H54 (cell line): Measurements from ENCODE around the gene VPS37B.

Source experiments
- DNase-seq: peaks from one replicate; pipeline ENCODE4 v3.0.0; 2011; ENCODE audit warnings: low spot score, mixed read lengths; ENCODE audit not compliant: insufficient read length
- FAIRE-seq: peaks from 3 replicates; lab custom pipeline; 2011; peaks lifted over from hg19 to GRCh38; lab: Jason Lieb, UNC
- POLR2A ChIP-seq: IDR thresholded peaks from 2 replicates; pipeline ENCODE4 v1.6.1; 2011; ENCODE audit warnings: low read depth, mild to moderate bottlenecking, low read length

The VPS37B gene

GRCh38 chr12:122834921-122835749 is 60.8 kb downstream of the VPS37B start, which contains the start of gene HIP1R:
TSS of gene HIP1R (plus strand) at chr12:122835457. CDS start at chr12:122835551, 94 bp downstream.
- no peak for DNase-seq
- no peak for FAIRE-seq
- TF ChIP-seq POLR2A, result no peak

GRCh38 chr12:122834104-122834920 is 61.6 kb downstream of the VPS37B start:
- DNase-seq (peak; percentile 85), FAIRE-seq (no peak)
- no peak for TF ChIP-seq POLR2A

- FAIRE-seq (peak; percentile 95), DNase-seq (peak; percentile 81)
- TF ChIP-seq POLR2A, result no peak
These were observed 65.3 kb downstream of the VPS37B start for GRCh38 chr12:122830517-122831214.

- FAIRE-seq, result peak; percentile 27
- no peak for DNase-seq
- no peak for TF ChIP-seq POLR2A
These were observed 68.7 kb downstream of the VPS37B start for GRCh38 chr12:122827258-122827657.

GRCh38 chr12:122825773-122826724 is 69.9 kb downstream of the VPS37B start:
- TF ChIP-seq POLR2A, result no peak
- no peak for DNase-seq
- FAIRE-seq, result no peak

GRCh38 chr12:122823429-122823828 is 72.5 kb downstream of the VPS37B start:
- FAIRE-seq (no peak), DNase-seq (no peak)
- no peak for TF ChIP-seq POLR2A

- FAIRE-seq (no peak), DNase-seq (no peak)
These were observed 75.1 kb downstream of the VPS37B start for GRCh38 chr12:122820838-122821271.

GRCh38 chr12:122820138-122820537 is 75.8 kb downstream of the VPS37B start:
- TF ChIP-seq POLR2A, result no peak
- DNase-seq (no peak), FAIRE-seq (no peak)

More at GRCh38 chr12:122820838-122821271, 75.1 kb downstream of the VPS37B start:
- no peak for TF ChIP-seq POLR2A

- no peak for FAIRE-seq
- TF ChIP-seq POLR2A, result no peak
- DNase-seq, result no peak
These were observed 76.6 kb downstream of the VPS37B start for GRCh38 chr12:122819209-122819785.
